GM19467 (cell line): ENCODE results near the gene TBC1D2B.

Experiments used
- ATAC-seq: cut with Tn5 transposase; IDR thresholded peaks from one replicate; pipeline ENCODE4 v1.9.1; 2021; ENCODE audit warnings: mild to moderate bottlenecking, moderate library complexity; ENCODE audit not compliant: unreplicated experiment

Gene TBC1D2B

DNA sequence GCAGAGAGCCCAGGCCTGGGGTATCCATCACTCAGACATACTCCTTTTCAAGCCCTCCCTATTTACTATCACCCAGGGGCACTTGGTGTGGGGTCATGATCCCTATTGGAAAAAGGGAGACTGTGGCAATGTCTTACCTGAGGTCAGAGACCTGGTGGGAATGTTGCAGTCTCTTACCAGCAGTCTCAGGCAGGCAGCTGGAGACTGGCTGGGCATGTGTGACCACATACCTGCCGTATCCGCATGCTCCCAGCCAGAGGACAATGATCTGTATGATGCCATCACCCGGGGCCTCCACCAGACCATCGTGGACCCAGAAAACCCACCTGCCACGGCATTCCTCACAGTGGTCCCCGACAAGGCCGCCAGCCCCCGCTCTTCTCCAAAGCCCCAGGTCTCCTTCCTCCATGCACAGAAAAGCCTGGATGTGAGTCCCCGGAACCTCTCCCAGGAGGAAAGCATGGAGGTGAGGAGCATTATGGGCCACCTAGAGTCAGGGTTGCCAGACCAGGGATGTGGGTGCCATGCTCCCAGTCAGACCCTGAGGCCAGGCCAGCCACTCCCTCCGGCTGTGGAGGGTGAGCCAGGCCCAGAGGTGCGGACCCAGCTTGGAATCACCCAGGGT, 20.7 kb upstream of the TBC1D2B start:
- no peak for ATAC-seq

GRCh38 chr15:78097667-78098066, 20.2 kb upstream of the TBC1D2B start:
- no peak for ATAC-seq

DNA sequence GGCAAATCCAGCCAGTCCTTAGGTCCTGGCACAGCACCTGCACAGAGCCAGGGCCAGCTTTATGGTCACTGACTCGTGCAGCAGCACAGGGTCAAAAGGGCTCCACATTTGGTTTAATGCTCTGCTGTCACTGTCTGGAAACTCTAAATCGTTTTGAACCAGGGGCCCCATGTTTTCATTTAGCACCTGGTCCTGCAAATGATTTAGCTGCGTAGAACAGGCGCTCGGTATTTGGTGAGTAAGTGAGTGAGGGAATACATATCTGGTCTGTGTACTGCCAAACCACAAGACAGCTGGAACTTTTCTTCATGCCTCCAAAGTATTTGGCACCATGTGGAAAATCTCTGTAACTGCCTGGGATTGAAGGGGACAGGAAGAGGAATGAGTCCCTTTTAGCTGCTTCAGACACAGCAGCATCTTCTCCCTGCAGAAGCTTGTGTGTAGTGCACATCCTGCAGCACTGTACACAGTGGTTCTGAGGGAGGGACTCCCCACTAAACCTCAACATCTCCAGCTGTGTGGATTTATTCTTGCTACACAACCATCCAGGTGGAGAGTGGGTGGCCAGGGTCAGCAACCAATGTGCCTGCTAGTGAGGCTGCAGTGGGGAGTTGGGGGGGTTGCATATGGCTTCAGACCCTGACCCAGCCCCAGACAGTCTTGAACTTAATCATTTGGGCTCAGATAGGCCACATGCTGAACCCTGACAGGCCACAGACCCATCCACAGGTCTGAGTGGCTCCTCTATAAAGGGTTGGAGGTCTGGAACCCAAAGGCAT, 15.9 kb upstream of the TBC1D2B start:
- no peak for ATAC-seq

DNA sequence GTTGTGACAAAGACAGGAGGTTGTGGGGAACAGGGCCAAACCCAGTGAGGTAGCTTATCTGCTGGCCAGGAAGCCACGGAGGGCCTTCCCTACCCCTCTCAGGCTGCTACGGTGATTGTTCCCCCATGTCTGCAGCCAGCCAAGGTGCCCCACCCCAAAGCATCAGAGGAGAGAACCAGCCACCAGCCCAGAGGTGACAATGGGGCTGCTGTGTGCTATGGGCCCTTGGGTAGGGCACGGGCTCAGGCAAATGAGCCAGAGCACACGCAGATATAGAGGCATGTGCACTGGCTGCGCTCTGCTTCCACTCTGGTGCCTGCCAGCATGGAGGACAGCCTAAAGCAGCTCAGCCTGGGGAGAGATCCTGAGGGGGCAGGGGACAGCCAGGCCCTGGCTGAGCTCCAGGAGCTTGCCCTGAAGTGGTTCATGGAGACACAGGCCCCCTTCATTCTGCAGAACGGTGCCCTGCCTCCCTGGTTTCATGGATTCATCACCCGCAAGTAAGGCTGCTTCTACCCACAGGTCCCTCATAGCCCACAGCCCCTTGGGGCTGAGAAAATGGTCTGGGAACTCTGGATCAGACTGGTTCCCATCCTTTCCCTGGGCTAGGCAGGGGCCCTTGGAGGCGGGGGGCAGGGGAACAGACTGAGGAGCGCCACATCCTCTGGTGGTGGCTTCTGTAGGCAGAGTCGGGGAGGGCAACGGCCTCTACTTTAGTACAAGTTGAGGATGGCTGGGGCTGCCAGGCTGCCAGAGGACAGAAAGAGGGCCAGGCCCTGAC, 14.9 kb upstream of the TBC1D2B start, which contains the start of gene SH2D7:
Gene SH2D7, plus strand, starts transcription at position 301 of the 781 bp plus-strand sequence. Its CDS starts 24 bp downstream, at position 325.
- no peak for ATAC-seq

- no peak for ATAC-seq
These were observed 13.0 kb upstream of the TBC1D2B start for GRCh38 chr15:78090422-78091063.

- ATAC-seq = no peak
These were observed 11.2 kb upstream of the TBC1D2B start for GRCh38 chr15:78088773-78089080.

- no peak for ATAC-seq
These were observed 10.7 kb upstream of the TBC1D2B start for GRCh38 chr15:78087951-78088772.

- ATAC-seq = no peak
These were observed 8.4 kb upstream of the TBC1D2B start for GRCh38 chr15:78085928-78086327.

- ATAC-seq = no peak
These were observed 6.9 kb upstream of the TBC1D2B start for GRCh38 chr15:78084449-78084750.

DNA sequence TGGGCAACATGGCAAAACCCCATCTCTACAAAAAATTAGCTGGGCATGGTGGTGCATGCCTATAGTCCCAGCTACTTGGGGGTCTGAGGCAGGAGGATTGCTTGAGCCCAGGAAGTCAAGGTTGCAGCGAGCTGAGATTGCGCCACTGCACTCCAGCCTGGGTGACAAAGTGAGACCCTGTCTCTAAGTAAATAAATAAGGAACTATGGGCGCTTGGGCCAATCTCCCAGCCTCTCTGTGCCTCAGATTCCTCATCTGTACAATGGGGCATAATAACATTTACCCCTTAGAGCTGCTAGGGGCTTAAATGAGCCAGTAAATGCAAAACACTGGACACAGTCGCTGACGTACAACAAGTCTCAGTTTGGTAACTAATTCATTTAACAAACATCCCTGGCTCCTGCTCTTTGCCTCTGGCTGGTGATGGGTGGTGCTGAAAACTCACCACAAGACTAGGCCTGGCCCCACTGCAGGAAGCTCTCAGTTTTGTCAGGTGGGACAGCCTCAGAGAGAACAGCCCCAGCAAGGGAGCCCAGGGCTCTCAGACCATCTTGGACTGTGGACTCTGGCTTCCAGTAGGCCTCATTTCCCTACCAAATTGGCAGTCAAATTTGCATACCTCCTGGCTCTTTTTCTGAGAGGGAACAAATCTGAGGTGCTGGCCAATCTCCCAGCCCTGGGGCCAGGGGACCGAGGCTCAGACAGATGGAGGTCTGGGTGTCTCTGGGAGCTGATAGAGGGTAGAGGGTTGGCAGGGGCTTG, 6.4 kb upstream of the TBC1D2B start:
- ATAC-seq = no peak

- ATAC-seq = no peak
These were observed 5.7 kb upstream of the TBC1D2B start for GRCh38 chr15:78083186-78083585.

DNA sequence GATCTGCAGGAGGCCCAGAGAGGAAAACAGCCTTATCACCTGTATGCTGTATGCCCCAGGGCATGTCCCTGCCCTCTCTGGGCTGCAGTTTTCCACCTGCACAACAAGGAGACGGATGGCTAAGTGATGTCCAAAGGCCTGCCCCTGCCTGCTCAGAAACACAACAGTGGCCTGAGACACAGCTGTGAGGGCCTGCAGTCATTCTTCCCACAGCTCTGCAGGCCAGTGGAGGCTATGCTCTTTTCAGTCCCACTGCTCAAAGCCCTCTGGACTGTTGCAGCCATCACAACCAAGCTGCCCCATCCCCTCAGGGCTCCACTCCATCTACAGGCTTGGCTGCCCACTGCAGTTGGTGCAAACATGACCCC, 5.2 kb upstream of the TBC1D2B start:
- no peak for ATAC-seq

DNA sequence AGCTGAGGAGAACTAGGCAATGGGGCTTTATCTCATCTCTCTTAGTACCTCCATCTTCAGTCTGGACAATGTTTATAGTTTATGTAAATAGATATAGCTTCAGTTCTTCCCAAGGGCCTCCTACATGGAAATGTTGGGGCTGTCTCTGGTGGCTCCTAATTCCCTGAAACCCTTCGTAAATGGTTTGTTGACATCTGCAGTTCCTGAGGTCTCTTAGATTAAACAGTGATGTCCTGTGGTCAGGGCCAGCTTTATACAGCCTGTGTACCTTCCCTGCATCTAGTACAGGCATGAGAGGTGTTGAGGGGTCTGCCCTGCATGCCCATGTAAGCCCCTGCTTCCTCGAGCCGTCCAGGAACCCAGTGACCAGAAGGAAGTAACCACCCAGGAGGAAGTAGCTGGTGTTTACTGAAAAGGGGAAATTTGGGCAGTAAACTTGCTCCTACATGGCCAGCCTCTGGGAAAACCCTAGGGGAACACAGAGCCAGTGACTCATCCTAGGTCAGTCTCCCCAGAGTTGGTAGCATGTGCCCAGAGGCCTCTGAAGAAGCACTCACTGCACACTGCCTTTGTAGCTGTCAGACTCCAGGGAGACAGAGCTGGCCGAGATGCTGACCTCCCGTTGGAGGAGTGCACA, 4.7 kb upstream of the TBC1D2B start:
- ATAC-seq = no peak

DNA sequence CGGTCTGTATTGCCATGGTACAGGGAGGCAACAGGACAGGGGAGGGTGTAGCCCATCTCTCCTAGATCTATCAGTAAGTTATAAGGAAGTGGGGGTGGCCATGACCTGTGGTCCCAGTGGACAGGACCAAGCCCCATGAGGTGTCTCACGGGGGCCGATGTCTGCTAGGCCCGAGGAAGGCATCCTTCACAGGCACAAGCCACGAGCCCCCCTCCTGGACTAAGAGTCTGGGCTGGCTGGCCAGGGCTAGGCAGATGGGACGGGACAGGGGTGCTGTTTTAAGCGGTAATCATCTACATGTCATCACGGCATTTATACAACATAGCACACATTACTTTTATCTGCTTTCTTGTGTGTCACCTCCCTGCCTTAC, 2.6 kb upstream of the TBC1D2B start:
- ATAC-seq = no peak

DNA sequence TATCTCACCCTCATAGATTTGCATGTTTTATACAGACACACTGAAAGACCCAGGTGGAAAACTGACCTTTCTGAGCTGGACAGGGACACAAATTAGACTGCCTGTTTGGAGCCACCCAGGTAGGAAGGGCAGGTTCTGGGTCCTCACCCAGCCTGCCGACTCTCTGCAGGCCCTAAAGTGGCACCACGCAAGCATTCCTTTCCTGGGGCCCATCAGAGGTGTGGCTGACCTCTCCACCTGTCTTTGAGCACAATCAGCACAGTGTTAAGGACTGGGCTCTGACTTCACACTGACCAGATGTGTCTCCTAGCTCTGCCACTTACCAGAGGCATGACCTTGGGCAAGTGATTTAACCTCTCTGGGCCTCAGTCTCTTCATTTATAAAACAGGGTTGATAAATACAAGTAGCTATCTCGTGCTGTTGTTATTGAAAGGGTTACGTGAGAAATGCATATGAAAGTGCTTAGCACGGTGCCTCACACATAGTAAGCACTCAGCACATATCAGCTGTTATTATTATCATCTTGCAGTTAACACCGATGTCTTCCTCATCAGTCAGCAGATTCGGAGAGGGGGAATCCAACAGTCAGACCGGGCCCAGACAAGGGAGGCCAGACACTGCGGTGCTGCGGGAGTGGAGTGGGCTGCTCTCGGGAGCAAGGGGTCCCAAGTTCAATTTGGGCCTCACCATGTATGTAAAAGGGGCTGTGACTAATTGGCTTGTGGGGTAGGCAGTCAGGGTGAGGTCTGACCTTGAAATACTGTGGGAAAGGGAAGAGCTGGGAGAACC, 2.0 kb upstream of the TBC1D2B start:
- no peak for ATAC-seq

- no peak for ATAC-seq
These were observed 330 bp upstream of the TBC1D2B start for GRCh38 chr15:78077871-78078210.

GRCh38 chr15:78076231-78077052, 1.1 kb downstream of the TBC1D2B start:
- ATAC-seq = no peak
